Central memory CD8-positive, alpha-beta T cell (primary cell): ENCODE measurements around the gene MLF2.

Source experiments
- ATAC-seq: fragments of 150-1000 bp; cut with Tn5 transposase; replicated peaks from 2 replicates; pipeline ENCODE4 v1.10.0; 2022; ENCODE audit warnings: mild to moderate bottlenecking, moderate FRiP score, moderate number of reproducible peaks; ENCODE audit not compliant: poor library complexity, severe bottlenecking; ENCODE audit errors: extremely low read depth
- DNase-seq, 2 donors: peaks; one replicate each; pipeline ENCODE4 v3.0.0; 2021; ENCODE audit warnings: low spot score in 2 of 2
- H3K27ac Mint-ChIP-seq: one replicate; pipeline ENCODE4 v1.8.0; 2022; ENCODE audit warnings: low read depth, mild to moderate bottlenecking, moderate library complexity, mixed read lengths
- H3K27me3 Mint-ChIP-seq: one replicate; pipeline ENCODE4 v1.8.0; 2022; ENCODE audit warnings: mixed read lengths
- H3K36me3 Mint-ChIP-seq: one replicate; pipeline ENCODE4 v1.8.0; 2022; ENCODE audit warnings: mild to moderate bottlenecking, moderate library complexity, mixed read lengths; ENCODE audit not compliant: insufficient read depth
- H3K4me1 Mint-ChIP-seq: one replicate; pipeline ENCODE4 v1.8.0; 2022; ENCODE audit warnings: mixed read lengths
- H3K4me3 Mint-ChIP-seq: one replicate; pipeline ENCODE4 v1.8.0; 2022; ENCODE audit warnings: mild to moderate bottlenecking, moderate library complexity, mixed read lengths
- H3K9me3 Mint-ChIP-seq: one replicate; pipeline ENCODE4 v1.8.0; 2022; ENCODE audit warnings: mixed read lengths

Gene MLF2

GRCh38 chr12:6700646-6701051, 52.3 kb downstream of the MLF2 start, which contains the start of gene PIANP:
Gene PIANP (minus strand): TSS chr12:6700815. CDS start chr12:6698061, 2,754 bp downstream.
- peak; percentile 75 for ATAC-seq
- Mint-ChIP-seq H3K4me3 (peak within 1 kb of the TSS; percentile 59), H3K4me1 (peaks cover 8% of the 10 kb centered on the region), H3K9me3 (no peaks in the 10 kb centered on the region), H3K36me3 (peaks cover 4% of the 10 kb centered on the region), H3K27ac (no peak within 1 kb of the TSS), H3K27me3 (peaks cover 71% of the 10 kb centered on the region)
- no peak for DNase-seq

GRCh38 chr12:6699989-6700645, 52.8 kb downstream of the MLF2 start:
- ATAC-seq (peak; percentile 52), DNase-seq (no peak)
- Mint-ChIP-seq H3K4me3 (peak overlapping the region; percentile 59), H3K36me3 (peaks cover 4% of the 10 kb centered on the region), H3K4me1 (peaks cover 8% of the 10 kb centered on the region), H3K27ac (no peak overlapping the region), H3K27me3 (peaks cover 66% of the 10 kb centered on the region), H3K9me3 (no peaks in the 10 kb centered on the region)

DNA sequence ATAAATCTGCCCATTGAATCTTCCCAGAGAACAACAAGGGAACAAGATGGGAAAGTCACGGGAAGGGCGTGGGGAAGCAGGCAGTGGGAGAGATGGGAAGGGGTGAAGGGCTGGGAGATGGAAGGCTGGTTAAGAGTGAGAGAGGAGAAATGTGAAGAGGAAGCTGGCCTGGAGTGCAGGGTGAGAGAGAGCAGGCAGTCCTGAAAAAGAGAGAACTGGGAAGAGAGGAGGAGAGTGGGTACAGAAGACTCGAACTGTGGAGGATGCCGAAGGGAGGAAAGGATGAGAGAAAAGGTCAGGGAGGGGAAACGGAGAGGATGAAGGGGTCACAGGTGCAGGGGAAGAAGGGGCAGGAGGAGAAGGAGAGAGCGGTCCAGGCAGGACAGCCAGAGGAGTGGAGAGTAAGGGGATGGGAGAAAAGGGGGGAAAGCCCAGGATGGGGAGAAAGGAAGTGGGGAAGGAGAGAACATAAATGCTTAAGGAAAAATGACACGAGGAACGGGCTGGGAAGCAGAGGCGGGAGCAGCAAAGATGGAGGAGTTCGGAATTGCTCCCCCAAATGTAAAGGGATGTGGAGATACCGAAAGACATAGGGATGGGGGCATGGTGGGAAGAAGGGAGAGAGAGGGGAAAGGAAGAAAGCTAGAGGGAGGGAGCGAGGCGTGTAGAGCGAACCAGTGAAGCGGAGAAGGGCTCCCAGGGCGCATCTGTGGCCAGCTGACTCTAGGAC, 53.5 kb downstream of the MLF2 start:
- Mint-ChIP-seq H3K9me3 (no peaks in the 10 kb centered on the region), H3K36me3 (peaks cover 4% of the 10 kb centered on the region), H3K4me3 (peak overlapping the region; percentile 59), H3K27me3 (peaks cover 59% of the 10 kb centered on the region), H3K4me1 (peaks cover 8% of the 10 kb centered on the region), H3K27ac (no peak overlapping the region)
- DNase-seq (no peak), ATAC-seq (no peak)

GRCh38 chr12:6698352-6699046, 54.4 kb downstream of the MLF2 start:
- Mint-ChIP-seq H3K4me1 (peaks cover 8% of the 10 kb centered on the region), H3K27me3 (peaks cover 50% of the 10 kb centered on the region), H3K9me3 (no peaks in the 10 kb centered on the region), H3K36me3 (peaks cover 4% of the 10 kb centered on the region), H3K27ac (no peak overlapping the region), H3K4me3 (no peak overlapping the region)
- DNase-seq (no peak), ATAC-seq (no peak)
